ENCODE measurements around the gene C1orf216.
A peak's percentile ranks its signal among the peaks of the same experiment; 100 is the strongest.
"Not testable (repeated sequence)": the region's sequence is repeated elsewhere in the genome, so short reads cannot be mapped to it uniquely, and the experiment has no call there.

Gene C1orf216

GRCh38 chr1:35726450-35727433 is 8.1 kb upstream of the C1orf216 start:
- TF ChIP-seq CTCF (IDR thresholded peaks at IDR 0.05; ENCODE audit: insufficient read depth, low read length, missing control alignments) = peak; percentile 87
- ChIA-PET POLR2A (interaction anchor here (1.4 kb wide), 1 partner anchor 158 kb away, joined by 4 read pairs; no protein-coding TSS in a partner anchor), CTCF (interaction anchor here (0.7 to 15.7 kb wide), 50 partner anchors 13 to 873 kb away, joined by 3 to 657 read pairs (median 6); partner anchors contain the start of genes C1orf216, CLSPN and TFAP2E)
- no peak overlapping the region for H3K4me3 ChIP-seq (ENCODE audit: low read depth, low read length)
- no peak for DNase-seq (ENCODE audit: low read depth, low spot score)

- POLR2A ChIA-PET = no interaction called here
- no peak overlapping the region for H3K4me3 ChIP-seq (ENCODE audit: low read depth, low read length)
- DNase-seq (ENCODE audit: low read depth, low spot score) = no peak
- CTCF ChIA-PET = interaction anchor here (0.9 to 15.7 kb wide), 23 partner anchors 11 to 277 kb away, joined by 3 to 657 read pairs (median 15); partner anchors contain the start of genes C1orf216, CLSPN and TFAP2E
- TF ChIP-seq CTCF (IDR thresholded peaks at IDR 0.05; ENCODE audit: insufficient read depth, low read length, missing control alignments) = no peak
Observed at GRCh38 chr1:35725596-35725995, 6.9 kb upstream of the C1orf216 start.

- ChIA-PET POLR2A (interaction anchor here (0.5 to 1.4 kb wide), 5 partner anchors 10 to 434 kb away, joined by 3 to 5 read pairs (median 3); partner anchors contain the start of genes CLSPN and TFAP2E), CTCF (interaction anchor here (0.9 to 9.1 kb wide), 13 partner anchors 13 to 268 kb away, joined by 3 to 212 read pairs (median 21); partner anchors contain the start of genes CLSPN and TFAP2E)
- no peak for DNase-seq (ENCODE audit: low read depth, low spot score)
- no peak for TF ChIP-seq CTCF (IDR thresholded peaks at IDR 0.05; ENCODE audit: insufficient read depth, low read length, missing control alignments)
- peak overlapping the region; percentile 87 for H3K4me3 ChIP-seq (ENCODE audit: low read depth, low read length)
Observed at GRCh38 chr1:35717911-35718476, 690 bp downstream of the C1orf216 start.

- ChIA-PET CTCF (interaction anchor here (0.5 to 9.1 kb wide), 56 partner anchors 11 to 856 kb away, joined by 3 to 212 read pairs (median 6); partner anchors contain the start of genes CLSPN, KIAA0319L, SMIM12 and TFAP2E), POLR2A (interaction anchor here (1.1 to 1.4 kb wide), 3 partner anchors 15 to 65 kb away, joined by 3 read pairs; partner anchors contain the start of gene CLSPN)
- peak; percentile 86 for TF ChIP-seq CTCF (IDR thresholded peaks at IDR 0.05; ENCODE audit: insufficient read depth, low read length, missing control alignments)
- DNase-seq (ENCODE audit: low read depth, low spot score) = no peak
- peak overlapping the region; percentile 6; the same call in 1 of the 2 replicates for H3K4me3 ChIP-seq (ENCODE audit: low read depth, low read length)
Observed at GRCh38 chr1:35715568-35716002, 3.1 kb downstream of the C1orf216 start.

- CTCF ChIA-PET = interaction anchor here (0.7 to 9.1 kb wide), 50 partner anchors 10 to 855 kb away, joined by 3 to 212 read pairs (median 6); partner anchors contain the start of genes CLSPN, KIAA0319L, SMIM12 and TFAP2E
- no peak for TF ChIP-seq CTCF (IDR thresholded peaks at IDR 0.05; ENCODE audit: insufficient read depth, low read length, missing control alignments)
- POLR2A ChIA-PET = interaction anchor here (1.1 to 1.4 kb wide), 2 partner anchors 54 to 65 kb away, joined by 3 read pairs; partner anchors contain the start of gene CLSPN
- DNase-seq (ENCODE audit: low read depth, low spot score) = no peak
- no peak overlapping the region for H3K4me3 ChIP-seq (ENCODE audit: low read depth, low read length)
Observed at GRCh38 chr1:35714921-35715567, 3.6 kb downstream of the C1orf216 start.

- POLR2A ChIA-PET = interaction anchor here (0.8 kb wide), 1 partner anchor 648 kb away, joined by 3 read pairs; no protein-coding TSS in a partner anchor
- CTCF ChIA-PET = interaction anchor here (0.7 to 9.1 kb wide), 4 partner anchors 20 to 260 kb away, joined by 4 to 212 read pairs (median 5); partner anchors contain the start of gene TFAP2E
- not testable (repeated sequence) for DNase-seq (ENCODE audit: low read depth, low spot score); H3K4me3 ChIP-seq (ENCODE audit: low read depth, low read length)
Observed at GRCh38 chr1:35711098-35711497, 7.6 kb downstream of the C1orf216 start.

Measured in AG04449 (cell line).